GM18505 (cell line): ENCODE data around the gene FER.

ENCODE experiments used
- ATAC-seq: cut with Tn5 transposase; IDR thresholded peaks from one replicate; pipeline ENCODE4 v1.9.1; 2021; ENCODE audit not compliant: unreplicated experiment
- POLR2A ChIP-seq: IDR thresholded peaks from 4 replicates; pipeline ENCODE4 v1.6.1; 2011; ENCODE audit warnings: borderline replicate concordance; ENCODE audit not compliant: insufficient read depth, insufficient read length; ENCODE audit errors: extremely low read depth

Gene FER

DNA sequence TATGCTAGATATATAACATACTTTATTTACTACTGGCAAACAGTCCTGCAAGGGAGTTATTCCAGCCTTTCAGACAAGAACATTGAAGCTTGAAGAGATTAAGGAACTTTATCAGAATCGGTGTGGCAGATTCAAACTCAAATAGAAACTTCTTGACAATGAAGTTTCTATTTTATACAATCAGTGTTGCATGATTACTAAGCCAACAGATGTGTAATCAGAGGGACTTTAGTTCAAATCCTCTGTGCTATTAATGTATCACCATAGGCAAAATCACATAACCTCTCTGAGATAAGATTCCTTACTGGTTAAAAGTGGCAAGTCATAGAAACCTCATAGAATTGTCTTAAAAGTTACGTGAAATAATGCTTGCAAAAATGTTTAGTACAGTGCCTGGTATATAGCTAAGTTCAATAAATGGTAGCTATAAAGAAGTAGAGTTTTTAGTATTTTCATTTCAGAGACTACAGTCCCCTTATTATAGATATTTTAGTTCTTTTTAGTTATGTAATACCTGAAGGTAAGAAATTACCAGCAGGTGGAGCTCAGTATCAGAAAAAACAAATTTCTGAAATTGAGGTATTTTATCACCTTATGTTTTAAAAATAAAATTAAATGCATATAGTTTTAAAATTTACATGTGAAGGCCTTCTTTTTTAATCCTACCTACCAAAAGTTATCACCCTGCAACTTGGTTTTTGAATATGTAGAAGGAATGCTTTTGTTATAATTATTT, 172.1 kb downstream of the FER start:
- ATAC-seq: no peak
- no peak for TF ChIP-seq POLR2A

DNA sequence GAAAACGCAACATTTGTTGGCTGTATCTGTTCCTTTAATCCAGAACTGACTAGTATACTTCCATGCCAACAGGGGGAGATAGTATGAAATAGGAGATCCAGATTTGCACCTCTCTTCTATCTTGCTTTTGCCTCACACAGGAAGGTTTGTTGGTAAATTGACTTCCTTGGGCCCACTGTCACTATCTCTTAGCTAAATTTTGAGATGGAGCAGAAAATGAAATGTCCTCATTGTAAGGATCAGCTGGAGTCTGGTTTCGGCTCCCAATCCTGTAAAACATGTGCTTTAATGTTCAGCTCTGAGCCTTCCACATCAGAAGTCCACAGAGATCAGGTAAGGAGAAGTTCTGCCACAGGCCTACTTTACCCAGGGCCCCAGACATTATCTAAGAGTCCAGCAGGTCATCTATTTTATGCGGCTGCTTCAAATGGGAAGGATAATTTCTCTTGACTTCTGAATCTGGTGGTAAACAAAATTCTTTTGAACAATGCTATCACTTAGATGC, 176.8 kb downstream of the FER start:
- ATAC-seq: no peak
- no peak for TF ChIP-seq POLR2A

DNA sequence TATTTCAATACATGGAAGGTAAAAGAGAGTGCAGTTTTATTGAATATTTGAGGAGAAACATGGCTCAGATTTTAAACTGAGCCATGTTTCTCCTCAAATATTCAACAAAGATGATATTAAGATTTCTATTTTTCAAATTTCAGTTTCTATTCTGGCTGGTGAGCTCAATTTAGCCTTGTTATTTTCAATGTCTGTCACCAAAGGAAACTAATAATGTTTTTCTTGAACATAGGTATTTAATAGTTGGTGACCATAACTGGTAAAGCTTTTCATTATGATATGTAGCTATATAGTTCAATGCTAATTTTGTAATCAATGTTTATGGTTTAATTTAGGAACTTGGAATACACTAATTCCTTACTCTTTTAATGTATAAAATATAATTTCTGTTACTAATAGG, 177.4 kb downstream of the FER start:
- ATAC-seq: no peak

DNA sequence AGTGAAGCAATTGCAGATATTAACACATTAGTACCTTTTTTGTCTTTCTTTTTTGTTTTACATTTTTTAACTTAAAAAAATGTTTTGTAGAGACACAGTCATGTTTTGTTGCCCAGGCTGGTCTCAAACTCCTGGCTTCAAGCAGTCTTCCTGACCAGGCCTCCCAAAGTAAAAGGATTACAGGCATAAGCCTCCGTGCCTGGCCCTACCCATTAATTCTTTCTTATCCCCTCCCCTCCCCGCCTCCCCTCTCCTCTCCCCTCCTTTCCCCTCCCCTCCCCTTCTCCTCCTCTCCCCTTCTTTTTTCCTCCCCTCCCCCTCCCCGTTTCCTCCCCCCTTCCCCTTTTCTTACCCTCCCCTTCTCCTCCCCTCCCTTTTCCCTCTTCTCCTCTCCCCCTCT, 182.4 kb downstream of the FER start:
- no peak for ATAC-seq
- no peak for TF ChIP-seq POLR2A

More for the DNA sequence above, 177.4 kb downstream of the FER start:
- TF ChIP-seq POLR2A: no peak

DNA sequence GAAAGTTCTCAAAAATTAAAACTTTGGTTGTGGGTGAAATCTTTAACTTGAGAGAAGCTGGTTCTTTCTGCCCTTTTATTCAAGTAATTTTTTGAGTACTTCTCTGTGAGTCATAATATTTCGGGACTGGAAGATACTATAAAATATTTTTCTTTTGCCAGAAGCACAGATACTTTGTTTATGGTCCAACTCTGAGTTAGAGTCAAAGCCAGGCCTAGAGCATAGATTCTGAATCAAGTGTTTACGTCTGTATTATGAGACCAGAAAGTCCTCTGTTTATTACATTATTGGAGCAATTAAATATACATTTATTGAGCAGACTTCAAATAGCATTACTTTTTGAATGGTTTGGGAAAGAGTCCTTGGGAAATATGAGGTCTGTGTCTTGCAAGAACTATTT, 187.9 kb downstream of the FER start:
- TF ChIP-seq POLR2A: no peak

DNA sequence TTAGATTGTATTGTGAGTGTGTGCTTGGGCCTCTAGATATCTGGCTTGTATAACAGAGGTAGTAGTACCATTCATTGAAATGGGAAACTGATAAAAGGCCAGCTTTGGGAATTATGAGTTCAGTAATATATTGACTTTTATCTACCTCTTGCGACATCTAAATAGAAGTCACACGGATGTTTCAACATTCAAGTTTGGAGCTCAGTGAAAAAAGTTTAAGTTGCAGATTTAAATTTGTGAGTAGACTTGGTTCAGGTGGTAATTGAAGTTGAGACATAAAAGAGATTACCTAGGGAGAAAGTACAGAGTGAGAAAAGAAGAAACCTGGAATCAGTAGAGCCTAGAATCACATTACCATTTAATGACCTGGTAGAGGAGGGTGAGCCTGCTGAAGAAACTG, 189.5 kb downstream of the FER start:
- TF ChIP-seq POLR2A: no peak
- no peak for ATAC-seq

More for the DNA sequence above, 187.9 kb downstream of the FER start:
- ATAC-seq: no peak

DNA sequence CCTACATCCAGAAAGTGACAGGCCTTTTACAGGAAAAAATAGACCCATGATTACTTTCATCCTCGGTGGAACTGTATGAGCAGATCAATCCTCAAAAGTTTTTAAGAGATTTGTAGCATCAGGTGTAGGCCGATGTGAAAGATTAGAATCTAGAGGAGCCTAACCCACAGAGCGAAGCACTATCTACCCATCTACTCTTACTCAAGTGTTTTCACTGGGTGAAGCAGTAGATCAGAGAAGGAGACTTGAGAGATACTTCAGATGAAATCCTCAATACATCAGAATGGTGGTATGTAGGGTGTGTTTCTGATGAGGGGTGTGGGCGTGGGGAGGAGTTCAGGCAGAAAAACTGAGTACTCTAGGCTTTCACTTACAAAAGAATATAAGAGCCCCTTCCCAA, 192.8 kb downstream of the FER start:
- ATAC-seq: no peak
- no peak for TF ChIP-seq POLR2A

DNA sequence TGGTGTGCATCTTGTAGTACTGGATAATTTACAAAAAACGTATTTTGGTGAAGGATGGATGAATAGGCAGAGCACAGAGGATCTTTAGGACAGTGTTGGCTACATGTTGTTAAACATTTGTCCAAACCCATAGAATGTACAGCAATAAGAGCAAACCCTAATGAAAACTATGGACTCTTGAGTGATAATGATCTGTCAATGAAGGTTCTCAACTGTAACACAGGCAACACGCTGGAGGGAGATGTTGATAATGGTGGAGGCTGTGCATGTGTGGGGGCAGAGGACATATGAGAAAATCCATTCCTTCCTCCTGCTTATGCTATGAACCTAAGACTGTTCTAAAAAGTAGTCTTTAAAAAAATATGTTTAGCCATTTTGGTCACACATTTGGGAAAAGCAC, 194.0 kb downstream of the FER start:
- TF ChIP-seq POLR2A: no peak
- ATAC-seq: no peak

DNA sequence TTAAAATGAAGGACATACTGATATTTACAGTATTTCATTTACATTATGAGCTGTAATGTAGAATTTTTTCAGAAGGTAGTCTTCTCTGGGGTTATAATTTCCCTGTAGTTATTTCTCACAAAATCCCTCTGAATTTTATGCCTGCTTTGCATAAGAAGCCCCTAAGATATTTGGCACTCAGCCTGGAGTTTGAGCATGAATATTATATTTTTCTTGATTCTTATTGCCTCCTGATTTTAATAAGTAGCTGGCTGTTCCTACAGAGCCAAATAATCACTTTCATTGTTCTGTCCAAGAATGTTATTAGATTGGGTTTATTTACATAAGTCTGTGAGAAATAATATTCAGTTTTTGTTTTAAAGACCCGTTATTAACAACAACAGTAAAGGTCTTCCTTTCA, 195.0 kb downstream of the FER start:
- TF ChIP-seq POLR2A: no peak
- ATAC-seq: no peak

DNA sequence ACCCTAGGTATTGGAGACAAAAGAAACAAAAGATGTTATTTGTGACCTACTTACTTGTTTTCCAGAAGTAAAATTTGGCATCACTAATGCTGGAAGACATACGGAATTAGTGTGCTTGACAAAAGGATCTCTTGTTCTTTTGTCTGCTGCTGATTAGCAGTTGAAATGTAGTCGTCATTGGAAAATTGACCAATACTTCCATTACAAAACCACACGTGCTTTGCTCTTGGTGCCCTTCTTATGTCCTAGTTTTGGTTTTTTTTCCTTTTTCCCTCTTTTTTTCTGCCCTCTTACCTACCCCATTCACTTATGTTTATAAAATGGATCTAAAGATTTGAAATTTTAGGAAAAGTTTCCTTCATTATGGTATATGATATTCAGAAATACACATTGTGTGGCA, 197.4 kb downstream of the FER start:
- no peak for TF ChIP-seq POLR2A
- no peak for ATAC-seq

DNA sequence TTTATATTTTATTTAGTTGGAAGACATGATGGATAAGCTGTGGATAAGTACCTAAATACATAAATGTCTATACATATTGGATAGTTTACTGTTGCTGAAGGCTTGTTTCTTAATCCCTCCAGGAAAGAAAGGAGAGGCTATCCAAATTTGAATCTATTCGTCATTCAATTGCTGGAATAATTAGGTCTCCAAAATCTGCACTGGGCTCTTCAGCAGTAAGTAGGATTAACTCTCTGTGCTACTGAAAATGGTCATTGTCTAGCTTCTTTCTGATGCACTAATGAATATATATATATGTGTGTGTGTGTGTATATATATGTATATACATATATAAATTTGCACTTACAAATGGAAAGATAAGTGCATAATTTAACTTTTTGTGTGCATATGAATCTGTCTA, 198.3 kb downstream of the FER start:
- no peak for ATAC-seq
- TF ChIP-seq POLR2A: no peak

DNA sequence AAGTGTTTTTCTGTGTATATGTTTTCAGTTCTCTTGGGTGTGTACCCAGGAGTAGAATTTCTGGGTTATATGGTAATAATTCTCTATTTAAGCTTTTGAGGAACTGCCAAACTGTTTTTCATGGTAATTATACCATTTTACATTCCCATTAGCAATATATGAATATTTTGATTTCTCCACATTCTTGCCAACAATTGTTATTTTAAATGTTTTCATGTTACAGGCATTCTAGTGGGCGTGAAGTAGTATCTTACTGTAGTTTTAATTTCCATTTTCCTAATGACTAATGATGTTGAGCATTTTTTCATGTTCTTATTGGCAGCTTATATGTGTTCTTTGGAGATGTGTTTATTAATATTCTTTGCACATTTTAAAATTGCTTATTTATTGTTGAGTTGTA, 199.5 kb downstream of the FER start:
- no peak for TF ChIP-seq POLR2A

DNA sequence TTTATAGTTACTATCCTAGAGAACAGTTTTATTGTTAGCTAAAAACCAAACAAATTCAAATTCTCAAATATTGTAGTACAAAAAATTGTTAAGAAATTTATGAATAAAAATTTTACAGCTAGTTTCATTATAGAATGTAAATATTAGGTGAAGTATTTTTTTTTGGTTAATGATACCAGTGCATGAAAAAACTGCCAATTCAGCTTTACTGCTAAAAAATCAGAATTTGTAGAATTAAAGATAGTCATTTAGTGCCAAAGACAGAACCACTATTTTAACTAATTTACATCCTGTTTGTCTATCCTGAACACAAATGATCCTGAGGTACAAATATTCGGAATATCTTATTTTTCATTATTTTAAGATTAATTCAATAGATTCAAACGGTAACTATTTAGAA, 202.6 kb downstream of the FER start:
- no peak for TF ChIP-seq POLR2A
- no peak for ATAC-seq

More for the DNA sequence above, 199.5 kb downstream of the FER start:
- no peak for ATAC-seq

DNA sequence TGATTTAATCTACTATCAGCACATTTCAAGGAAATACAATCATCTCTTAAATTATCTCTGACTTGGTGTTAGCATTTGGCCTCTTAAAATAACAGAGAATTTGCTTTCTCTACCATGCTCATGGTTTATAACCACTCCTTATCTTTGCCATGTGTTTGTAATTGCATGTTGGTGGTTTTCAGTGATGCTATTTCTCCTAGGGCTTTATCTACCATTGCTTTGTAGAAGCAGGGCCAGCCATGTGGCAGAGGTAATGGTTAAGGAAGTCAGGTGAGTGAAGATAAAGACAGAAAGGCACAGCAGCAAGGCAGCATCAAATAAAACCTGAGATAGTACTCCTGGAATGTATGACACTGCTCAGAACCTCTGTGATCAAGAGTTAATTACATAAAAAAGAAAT, 206.2 kb downstream of the FER start:
- ATAC-seq: no peak
- no peak for TF ChIP-seq POLR2A
